K562 treated with DMSO at 1 percent for 24 hours (cell line): ENCODE results near the gene NRG3. TPM values are rescaled to one million over a fixed set of nuclear protein-coding genes. Genes with fewer than 3 reads are reported as not detected.

Experiments used
- total RNA-seq: library from RNA; unstranded; fragments of 300-600 nt; gene quantifications from 2 replicates; pipeline ENCODE4 v1.2.3, GENCODE V29; 2022; ENCODE audit warnings: low read depth; ENCODE audit not compliant: insufficient read depth

Gene NRG3
- total RNA-seq: not detected in 2 replicates

GRCh38 chr10:81874875-81875466, at the start of gene NRG3:
Gene NRG3 (plus strand): TSS chr10:81875194.

